ENCODE measurements around the gene ATP2A1.
"Not testable (repeated sequence)": the region's sequence is repeated elsewhere in the genome, so short reads cannot be mapped to it uniquely, and the experiment has no call there.

Gene ATP2A1

GRCh38 chr16:28913946-28914724 is 35.8 kb downstream of the ATP2A1 start:
- no peak for DNase-seq

DNA sequence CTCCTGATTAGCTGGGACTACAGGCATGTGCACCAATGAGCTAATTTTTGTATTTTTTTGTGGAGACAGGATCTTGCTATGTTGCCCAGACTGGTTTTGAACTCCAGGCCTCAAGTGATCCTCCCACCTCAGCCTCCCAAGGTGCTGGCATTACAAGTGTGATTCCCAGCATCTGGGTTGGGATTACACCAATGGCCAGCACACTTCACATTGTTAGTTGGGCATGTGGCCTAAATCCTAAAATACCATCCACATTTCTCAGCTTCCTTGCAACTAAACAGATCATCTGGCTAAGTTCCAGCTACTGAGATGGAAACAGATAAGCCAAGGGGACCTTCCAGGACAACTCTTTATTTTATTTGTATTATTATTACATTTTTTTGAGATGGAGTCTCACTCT is 36.9 kb downstream of the ATP2A1 start:
- no peak for DNase-seq

- no peak for DNase-seq
Observed at GRCh38 chr16:28917095-28917494, 38.8 kb downstream of the ATP2A1 start.

DNA sequence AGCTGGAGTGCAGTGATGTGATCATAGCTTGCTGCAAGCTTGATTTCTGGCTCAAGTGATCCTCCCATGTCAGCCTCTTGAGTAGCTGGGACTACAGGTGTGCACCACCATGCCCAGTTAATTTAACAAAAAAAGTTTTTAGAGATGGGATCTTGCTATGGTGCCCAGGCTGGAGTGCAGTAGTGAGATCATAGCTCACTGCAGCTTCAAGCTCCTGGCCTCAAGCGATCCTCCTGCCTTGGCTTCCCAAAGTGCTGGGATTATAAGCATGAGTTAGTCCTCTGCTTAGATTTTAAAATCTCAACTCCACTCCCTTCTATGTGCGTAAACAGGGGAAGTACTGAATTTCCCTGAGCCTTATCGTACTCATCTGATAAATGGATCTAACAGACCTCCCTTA is 40.4 kb downstream of the ATP2A1 start:
- no peak for DNase-seq

GRCh38 chr16:28923231-28923587 is 44.9 kb downstream of the ATP2A1 start:
- no peak for DNase-seq

GRCh38 chr16:28923652-28924398 is 45.5 kb downstream of the ATP2A1 start:
- DNase-seq = no peak

- DNase-seq = no peak
Observed at GRCh38 chr16:28924399-28924761, 46.1 kb downstream of the ATP2A1 start.

- DNase-seq = peak; percentile 86
Observed at GRCh38 chr16:28924762-28925385, 46.6 kb downstream of the ATP2A1 start, which contains the start of gene RABEP2. Gene RABEP2 (minus strand): TSS chr16:28925238. CDS start chr16:28925163, 75 bp downstream.

DNA sequence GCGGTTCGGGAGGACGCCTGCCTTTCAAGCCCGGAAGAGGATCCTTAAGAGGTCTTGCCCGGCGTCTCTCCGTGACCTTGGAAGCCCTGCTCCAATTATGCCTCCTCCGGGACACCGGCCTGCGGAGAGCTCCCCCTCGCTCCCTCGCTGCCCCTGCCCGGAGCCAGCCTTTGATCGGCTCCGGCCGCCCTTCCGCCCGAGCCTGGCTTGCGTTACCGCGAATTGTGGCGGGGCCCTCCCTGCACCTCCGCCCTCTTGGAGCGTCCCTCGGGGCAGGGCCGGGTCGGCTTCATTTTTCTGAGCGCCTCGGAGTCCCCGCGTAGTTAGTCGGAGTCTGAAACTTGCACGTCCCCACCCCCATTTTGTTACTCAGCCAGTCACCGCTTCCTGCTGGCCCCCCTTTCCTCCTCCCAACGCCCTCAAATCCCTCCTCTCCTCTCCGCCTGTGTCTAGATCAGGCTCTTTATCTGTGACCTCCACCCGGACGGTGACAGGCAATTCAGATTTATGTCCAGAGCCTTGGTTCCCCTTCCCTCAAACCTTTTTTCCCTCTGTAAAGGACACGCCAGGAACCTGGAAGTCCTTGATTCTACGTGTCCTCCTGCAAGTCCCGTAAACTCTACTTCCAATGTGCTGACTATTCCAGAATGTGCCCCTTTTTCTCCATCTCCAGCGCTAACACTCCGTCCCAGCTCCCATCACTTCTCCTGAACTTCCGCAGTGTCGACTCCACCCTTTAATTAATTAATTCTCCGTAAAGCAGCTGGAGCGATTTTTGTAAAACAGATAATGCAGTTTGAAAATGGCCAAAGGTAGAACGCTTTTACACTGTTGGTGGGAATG is 47.3 kb downstream of the ATP2A1 start:
- DNase-seq = peak; percentile 66

- not testable (repeated sequence) for DNase-seq
Observed at GRCh38 chr16:28926284-28926683, 48.0 kb downstream of the ATP2A1 start.

- DNase-seq = no peak
Observed at GRCh38 chr16:28927815-28928214, 49.5 kb downstream of the ATP2A1 start.

- DNase-seq = no peak
Observed at GRCh38 chr16:28930203-28930602, 51.9 kb downstream of the ATP2A1 start.

DNA sequence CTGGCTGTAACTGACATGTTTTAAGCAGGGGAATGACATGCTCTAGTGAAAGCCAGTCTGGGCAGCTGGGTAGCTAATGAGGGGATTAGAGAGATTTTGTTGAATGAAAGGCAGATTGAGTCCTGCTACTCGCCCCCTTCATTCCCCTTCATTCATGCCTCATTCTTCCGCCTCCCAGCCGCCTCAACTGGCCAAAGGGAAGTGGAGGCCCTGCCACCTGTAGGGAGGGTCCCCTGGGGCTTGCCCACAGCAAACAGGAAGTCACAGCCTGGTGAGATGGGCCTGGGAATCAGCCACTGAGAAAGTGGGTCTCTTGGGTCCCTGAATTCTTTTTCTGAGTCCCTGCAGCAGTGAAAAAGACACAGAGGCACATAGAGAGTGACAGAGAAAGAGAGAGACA is 52.4 kb downstream of the ATP2A1 start:
- no peak for DNase-seq

DNA sequence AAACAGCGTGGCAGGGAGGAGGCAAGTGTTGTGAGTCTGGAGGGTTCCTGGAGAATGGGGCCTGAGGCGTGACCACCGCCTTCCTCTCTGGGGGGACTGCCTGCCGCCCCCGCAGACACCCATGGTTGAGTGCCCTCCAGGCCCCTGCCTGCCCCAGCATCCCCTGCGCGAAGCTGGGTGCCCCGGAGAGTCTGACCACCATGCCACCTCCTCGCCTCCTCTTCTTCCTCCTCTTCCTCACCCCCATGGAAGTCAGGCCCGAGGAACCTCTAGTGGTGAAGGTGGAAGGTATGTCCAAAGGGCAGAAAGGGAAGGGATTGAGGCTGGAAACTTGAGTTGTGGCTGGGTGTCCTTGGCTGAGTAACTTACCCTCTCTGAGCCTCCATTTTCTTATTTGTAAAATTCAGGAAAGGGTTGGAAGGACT is 53.5 kb downstream of the ATP2A1 start, which contains the start of gene CD19:
Gene CD19 (plus strand): TSS at position 171 of the 425 bp plus-strand sequence. CDS start 30 bp downstream, at position 201.
- no peak for DNase-seq

DNA sequence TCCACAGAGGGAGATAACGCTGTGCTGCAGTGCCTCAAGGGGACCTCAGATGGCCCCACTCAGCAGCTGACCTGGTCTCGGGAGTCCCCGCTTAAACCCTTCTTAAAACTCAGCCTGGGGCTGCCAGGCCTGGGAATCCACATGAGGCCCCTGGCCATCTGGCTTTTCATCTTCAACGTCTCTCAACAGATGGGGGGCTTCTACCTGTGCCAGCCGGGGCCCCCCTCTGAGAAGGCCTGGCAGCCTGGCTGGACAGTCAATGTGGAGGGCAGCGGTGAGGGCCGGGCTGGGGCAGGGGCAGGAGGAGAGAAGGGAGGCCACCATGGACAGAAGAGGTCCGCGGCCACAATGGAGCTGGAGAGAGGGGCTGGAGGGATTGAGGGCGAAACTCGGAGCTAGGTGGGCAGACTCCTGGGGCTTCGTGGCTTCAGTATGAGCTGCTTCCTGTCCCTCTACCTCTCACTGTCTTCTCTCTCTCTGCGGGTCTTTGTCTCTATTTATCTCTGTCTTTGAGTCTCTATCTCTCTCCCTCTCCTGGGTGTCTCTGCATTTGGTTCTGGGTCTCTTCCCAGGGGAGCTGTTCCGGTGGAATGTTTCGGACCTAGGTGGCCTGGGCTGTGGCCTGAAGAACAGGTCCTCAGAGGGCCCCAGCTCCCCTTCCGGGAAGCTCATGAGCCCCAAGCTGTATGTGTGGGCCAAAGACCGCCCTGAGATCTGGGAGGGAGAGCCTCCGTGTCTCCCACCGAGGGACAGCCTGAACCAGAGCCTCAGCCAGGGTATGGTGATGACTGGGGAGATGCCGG is 54.3 kb downstream of the ATP2A1 start:
- DNase-seq = no peak

DNA sequence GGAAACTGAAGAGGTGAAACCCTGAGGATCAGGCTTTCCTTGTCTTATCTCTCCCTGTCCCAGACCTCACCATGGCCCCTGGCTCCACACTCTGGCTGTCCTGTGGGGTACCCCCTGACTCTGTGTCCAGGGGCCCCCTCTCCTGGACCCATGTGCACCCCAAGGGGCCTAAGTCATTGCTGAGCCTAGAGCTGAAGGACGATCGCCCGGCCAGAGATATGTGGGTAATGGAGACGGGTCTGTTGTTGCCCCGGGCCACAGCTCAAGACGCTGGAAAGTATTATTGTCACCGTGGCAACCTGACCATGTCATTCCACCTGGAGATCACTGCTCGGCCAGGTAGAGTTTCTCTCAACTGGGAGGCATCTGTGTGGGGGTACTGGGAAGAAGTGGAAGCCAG is 54.9 kb downstream of the ATP2A1 start:
- no peak for DNase-seq

DNA sequence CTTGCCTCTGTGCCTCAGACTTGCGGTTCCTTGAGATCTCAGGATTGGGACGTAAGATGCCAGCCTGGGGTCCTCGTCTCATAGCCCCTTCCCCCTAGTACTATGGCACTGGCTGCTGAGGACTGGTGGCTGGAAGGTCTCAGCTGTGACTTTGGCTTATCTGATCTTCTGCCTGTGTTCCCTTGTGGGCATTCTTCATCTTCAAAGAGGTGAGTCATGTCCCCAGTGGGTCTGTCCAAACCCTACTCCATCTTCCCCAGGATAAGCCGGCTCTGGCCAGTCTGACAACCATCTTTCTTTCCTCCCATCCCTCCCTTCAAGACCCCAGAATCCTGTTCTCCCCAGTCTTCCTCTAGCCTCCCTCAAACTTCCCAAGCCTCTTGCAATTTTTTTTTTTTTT is 57.1 kb downstream of the ATP2A1 start:
- DNase-seq = no peak

DNA sequence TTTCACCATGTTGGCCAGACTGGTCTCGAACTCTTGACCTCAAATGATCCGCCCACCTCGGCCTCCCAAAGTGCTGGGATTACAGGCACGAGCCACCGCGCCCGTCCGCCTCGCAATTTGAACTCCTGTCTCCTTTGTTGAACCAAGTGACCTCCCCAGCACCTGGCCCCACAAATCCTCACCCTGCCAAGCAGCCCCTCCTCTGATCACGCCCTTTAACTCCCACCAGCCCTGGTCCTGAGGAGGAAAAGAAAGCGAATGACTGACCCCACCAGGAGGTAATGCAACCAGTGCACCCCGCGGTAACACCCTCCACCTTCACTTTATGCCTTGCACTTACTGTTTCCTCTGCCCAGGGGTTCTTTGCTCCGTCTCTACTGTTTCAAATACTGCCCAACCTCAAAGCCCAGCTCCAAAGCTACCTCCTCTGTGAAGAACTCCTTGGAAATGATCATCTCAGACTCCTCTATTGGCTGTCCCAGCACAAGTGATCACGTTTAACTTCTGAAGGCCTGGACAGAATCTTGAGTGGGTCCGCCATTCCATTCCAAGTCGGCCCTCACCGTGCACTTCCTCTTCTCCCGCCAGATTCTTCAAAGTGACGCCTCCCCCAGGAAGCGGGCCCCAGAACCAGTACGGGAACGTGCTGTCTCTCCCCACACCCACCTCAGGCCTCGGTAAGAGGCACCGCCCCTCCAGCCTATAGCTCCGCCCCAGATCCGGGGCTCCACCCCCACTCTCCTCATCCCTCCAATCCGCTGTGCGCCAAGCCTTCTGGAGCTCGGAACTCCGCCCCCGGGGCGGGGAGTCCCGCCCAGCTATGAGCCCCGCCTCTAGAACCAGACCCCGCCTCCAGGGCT is 57.9 kb downstream of the ATP2A1 start:
- peak; percentile 50 for DNase-seq

DNA sequence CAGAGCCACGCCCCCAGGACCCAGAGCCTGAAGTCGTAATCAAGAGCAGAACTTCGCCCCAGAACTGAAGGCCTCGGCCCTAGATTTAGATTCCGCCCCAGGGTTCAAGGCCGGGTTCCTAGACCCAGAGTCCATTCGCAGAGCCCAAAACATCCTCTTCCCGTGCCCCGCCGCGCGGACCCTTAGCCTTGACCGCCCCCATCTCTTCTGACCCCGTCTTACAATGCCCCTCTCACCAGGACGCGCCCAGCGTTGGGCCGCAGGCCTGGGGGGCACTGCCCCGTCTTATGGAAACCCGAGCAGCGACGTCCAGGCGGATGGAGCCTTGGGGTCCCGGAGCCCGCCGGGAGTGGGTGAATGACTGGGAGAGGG is 58.5 kb downstream of the ATP2A1 start:
- DNase-seq = no peak

GRCh38 chr16:28937222-28937876 is 59.1 kb downstream of the ATP2A1 start:
- no peak for DNase-seq

Measured in activated gamma-delta T cell (primary cell).